HG02884 (cell line): ENCODE results near the gene RNU2-63P.
"Not testable (repeated sequence)": the region's sequence is repeated elsewhere in the genome, so short reads cannot be mapped to it uniquely, and the experiment has no call there.

Experiments
- ATAC-seq: cut with Tn5 transposase; IDR thresholded peaks from one replicate; pipeline ENCODE4 v1.9.1; 2021; ENCODE audit warnings: mild to moderate bottlenecking, moderate library complexity; ENCODE audit not compliant: unreplicated experiment

The RNU2-63P gene

GRCh38 chr2:87987473-87987872 lies 28.9 kb downstream of the RNU2-63P start:
- ATAC-seq = not testable (repeated sequence)

GRCh38 chr2:87985902-87986301 lies 30.4 kb downstream of the RNU2-63P start:
- ATAC-seq = not testable (repeated sequence)

- not testable (repeated sequence) for ATAC-seq
These were observed 35.2 kb downstream of the RNU2-63P start for GRCh38 chr2:87981182-87981581.

DNA sequence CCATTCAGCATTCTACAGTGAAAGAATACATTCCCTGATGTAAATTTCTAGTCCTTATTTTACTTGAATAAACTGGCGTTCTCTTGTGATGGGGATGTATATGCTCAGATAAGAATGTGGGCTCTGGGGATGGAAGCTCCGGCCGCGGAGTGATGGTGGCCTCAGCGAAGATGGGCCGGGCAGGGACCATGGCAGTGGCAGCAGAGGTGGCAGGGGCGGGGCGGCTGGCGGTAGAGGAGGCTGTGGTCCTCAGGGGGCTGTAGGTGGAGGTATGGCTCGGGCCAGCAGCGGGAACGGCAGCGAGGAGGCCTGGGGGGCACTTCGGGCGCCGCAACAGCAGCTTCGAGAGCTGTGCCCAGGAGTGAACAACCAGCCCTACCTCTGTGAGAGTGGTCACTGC lies 44.0 kb downstream of the RNU2-63P start:
- not testable (repeated sequence) for ATAC-seq
